ENCODE data around the gene RNF11.

The RNF11 gene

DNA sequence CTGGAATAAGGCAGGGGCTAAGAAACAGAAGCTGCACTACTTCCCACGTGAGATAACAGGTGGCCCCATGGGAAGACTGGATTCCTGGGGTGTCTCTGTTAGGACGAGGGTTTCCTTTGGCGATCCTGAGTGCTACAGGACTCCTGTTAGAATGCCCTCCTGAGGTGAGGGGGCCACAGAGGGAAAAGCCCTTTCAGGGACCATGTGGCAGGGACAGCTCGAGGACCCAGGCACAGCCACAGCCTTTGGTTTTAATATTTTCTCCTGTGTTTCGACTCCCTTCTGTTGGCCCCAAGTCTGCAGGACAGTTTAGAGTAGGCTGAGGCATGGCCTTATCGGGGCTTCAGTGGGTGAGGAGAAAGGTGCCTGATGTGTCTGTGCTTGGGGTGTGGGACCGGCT is 81.7 kb downstream of the RNF11 start:
- DNase-seq = no peak

DNA sequence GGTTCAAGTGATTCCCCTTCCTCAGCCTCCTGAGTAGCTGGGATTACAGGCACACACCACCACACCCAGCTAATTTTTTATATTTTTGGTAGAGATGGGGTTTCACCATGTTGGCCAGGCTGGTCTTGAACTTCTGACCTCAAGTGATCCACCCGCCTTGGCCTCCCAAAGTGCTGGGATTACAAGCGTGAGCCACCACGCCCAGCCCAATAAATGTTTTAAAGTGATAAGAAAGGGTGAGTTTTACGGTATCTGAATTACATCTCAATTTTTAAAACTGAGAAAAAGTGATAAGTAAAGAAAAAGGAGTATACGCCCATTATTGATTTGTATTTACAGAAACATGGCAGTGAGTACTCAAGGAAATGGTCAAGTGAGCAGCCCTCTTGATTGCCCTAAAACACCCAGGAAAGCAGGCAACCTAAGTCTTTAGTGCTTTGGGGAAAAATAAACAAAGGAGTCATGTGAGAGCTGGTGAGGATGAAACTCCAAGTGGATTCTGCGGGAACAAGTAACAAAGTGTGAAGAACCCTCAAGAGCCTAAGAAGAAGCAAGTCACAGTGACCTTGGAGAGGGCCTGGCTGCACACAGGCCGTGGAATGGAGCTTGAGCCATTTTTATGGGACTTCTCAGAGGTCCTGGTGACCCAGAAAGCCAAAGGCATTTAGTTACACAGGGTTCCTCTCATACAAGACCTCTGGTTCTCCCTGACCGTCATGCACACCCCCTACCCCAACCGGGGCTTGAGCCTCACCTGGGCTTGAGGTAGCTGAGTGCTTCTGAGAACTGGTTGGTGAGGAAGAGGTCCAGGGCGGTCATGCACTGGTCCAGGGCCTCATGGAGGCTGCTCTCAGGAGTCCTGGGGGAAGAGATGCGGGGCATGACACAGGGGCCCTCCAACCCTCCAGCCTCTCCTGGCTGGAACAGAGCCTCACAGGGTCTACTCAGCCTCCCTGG is 85.2 kb downstream of the RNF11 start:
- DNase-seq = no peak

- no peak for DNase-seq
These were observed 85.8 kb downstream of the RNF11 start for GRCh38 chr1:51321924-51322280.

DNA sequence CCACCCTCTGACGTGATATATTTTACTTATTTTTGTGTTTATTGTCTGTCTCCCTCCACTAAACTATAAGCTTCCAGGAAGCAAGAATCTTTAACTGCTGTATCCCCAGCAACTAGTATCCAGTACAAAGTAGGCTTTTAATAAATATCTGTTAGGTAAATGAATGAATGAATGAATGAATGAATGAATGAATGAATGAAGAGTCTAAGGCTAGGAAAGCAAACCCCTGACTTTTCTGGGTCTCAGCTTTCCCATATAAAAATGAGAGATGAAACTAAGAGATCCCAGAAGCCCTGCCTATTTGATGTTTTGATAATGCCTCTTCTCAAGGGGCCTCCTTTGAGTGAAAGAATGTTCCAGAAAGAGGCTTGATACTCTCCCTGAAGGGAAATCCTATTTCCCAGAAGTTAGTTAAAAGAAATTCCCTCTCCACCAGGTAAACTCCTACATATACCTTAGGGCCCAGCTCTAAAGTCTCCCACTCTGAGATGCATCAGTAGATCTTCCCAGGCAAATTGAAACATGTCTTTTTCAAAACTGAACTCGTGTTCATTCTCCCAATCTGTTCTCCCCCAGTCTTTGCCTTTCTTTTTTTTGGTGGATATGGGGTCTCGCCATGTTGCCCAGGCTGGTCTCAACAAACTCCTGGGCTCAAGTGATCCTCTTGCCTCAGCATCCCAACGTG is 86.5 kb downstream of the RNF11 start:
- DNase-seq = no peak
